ENCODE measurements around the gene ZC2HC1C.

Gene ZC2HC1C, protein sequence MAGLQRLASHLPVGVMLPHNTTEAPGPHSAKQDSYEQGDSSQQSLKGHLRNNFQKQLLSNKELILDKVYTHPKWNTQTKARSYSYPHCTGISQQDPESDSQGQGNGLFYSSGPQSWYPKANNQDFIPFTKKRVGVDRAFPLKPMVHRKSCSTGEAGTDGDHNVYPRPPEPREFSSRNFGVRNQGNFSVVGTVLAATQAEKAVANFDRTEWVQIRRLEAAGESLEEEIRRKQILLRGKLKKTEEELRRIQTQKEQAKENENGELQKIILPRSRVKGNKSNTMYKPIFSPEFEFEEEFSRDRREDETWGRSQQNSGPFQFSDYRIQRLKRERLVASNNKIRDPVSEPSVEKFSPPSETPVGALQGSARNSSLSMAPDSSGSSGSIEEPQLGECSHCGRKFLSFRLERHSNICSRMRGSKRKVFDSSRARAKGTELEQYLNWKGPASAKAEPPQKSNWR

DNA sequence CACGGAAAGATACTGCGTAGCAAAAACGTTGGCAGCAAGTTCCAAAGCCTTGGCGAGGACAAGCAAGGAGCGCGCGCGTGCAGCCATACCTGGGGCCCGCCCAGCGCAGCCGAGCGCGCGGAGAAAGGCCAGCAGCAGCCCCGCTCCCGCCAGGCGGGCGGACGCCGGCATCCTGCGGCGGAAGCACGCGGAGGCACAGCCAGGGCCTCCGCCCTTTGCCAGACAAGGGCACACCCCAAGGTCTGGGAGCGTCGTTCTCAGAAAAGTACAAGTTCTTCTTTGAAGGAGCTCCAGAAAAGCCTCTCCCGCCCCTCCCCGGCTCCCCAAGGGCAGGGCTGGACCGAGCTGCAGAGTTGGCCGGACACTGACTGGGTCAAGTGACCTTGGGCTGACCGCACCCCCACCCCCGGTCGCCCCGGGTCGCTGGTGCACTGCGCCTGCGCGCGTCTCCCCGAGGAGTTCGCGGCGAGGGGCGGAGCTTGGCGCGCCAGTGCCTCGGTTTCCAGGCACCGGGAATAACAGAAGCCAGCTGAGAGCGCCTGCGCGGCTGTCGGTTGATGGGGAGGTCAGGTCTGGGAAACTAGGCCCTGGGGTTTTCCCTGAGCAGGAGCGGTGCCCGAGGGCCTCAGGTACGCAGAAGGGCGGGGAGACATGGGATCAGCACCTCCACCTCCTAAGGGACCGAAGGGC, at the start of gene ZC2HC1C:
TSS of gene ZC2HC1C (plus strand) at position 521 of the 690 bp plus-strand sequence. CDS start 933 bp downstream, outside the sequence.
- DNase-seq: peak; percentile 70

DNA sequence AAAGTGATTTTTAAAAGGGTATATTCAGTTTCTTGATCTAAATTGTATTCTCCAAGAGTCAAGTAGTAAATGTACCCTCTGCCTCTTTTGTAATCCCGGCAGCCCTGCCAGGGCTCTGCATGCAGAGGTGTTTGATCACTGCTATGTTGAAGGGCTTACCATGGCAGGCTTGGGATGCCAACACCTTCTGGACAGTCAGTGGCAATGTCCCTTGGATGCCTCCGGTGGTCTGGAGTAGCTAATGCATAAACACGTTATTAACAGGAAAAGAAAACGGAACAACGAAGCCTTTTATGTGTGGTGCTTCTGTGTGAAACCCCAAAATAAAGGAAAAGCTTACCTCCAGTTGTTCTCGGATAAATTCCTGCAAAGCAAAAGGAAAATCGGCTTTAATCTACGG, 46.8 kb upstream of the ZC2HC1C start:
- no peak for DNase-seq

DNA sequence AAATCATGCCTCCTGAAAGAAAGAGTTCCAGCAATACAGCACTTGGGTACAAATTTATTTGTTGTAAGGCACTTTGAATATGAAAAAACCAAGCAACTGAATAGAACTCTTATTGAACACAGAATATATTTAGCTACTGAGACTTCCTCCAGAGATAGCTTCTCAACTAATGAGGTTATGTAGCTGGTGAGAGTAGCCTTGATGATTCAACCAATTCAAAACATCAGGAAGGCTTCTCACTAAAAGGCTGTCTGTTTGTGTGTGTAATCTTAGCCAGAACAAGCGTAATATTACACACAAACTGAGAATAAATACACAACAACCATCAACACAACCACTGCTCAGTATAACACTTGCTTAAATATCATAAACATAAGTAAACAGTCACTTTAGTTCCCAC, 46.3 kb upstream of the ZC2HC1C start:
- no peak for DNase-seq

DNA sequence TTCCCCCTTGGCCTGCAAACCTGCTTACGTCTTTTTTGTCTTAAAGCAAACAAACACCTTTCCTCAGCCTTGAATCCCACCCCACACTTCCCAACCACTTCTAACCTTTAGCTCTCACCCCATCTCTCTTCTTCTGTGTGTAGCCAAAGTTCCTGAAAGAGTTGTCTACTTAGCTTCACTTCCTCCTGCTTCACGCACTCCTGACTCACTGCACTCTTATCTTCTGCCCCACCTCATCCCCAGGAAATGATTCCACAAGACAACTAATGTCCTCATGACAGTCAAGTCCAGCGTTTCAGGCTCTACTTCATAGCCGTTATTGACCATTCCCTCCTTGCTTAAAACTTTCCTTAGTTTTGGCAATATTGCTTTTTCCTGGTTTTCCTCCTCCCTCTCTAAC, 44.4 kb upstream of the ZC2HC1C start:
- no peak for DNase-seq

DNA sequence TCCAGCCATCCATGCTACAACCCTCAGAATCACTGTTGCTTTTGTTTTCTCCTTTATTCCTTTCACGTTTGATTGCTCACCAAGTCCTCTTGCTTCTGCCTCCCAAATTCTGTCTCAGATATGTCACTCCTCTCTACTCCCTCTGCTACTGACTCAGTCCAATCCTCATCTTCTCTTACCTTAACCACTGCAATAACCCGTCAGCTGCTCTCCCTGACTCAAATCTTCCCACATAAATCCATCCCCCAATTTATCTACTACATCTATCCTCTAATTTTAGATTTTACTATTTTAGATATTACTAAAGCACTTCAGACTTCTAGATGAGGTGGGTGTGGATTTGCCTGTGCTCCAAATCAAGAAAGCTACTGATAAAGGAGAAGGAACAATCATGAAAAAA, 43.6 kb upstream of the ZC2HC1C start:
- DNase-seq: no peak

DNA sequence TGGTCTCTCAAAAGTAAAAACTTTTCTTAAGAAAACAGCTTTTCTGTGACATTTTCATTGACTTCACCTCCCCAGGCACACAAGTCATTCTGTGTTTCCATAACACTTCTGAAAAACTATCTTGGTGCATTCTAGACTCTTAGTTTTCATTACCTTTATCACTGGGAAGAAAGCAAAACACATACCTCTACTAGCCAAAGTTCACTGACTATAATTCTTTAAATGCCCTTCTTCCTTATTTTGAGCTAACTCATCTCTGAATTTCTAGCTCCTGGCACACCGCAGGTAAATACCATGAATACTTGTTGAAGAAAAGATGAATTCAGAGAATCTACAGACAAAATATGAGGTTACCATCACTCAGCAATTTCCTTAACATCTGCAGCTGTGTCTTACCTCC, 39.3 kb upstream of the ZC2HC1C start:
- DNase-seq: no peak

DNA sequence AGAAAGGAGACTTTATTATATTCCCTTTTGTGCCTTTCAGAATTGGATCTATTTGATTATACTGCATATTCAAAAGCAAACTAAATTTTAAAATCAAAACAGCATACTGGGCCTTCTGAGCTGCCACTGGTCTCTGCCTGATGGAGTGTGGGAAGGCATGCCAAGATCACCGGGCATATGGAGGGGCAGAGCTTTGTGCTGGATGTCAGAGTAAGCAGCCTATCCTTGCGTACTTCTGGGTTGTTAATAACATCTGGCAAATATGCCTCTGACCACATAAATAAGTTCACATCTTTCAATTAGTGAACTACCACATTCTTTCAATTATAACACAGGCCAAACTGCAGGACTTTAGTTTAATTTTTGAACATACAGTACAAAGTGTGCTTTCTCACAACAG, 36.5 kb upstream of the ZC2HC1C start:
- no peak for DNase-seq

DNA sequence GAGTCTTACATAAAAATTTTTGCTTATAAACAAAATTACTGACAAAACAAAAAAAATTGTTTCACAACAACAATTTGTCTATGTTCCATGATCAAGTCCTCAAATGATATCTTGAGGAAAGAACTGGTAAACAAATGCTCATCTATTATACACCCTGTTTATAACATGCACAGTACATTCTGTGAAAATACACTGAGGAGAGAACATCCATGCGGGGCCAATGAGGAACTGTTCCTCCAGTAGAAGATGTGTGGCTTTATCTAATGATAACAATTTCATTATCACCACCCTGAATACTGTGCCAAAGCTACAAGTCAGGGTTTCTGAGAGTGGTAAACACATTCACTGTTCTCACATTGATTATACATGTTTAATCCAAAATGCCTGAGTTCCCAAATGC, 28.9 kb upstream of the ZC2HC1C start:
- DNase-seq: no peak

DNA sequence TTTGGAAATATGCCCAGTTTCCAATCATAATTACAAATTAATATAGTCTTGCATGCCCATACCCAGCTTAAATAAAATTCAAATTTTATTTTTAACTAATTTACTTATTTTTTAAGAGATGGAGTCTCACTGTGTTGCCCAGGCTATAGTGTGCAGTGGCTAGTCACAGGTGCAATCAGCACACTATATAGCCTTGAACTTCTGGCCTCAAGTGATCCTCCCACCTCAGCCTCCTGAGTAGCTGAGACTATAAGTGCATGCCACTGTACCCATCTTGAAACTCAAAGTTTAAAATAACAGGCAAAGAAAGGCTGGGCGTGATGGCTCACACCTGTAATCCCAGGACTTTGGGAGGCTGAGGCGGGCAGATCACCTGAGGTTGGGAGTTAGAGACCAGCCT, 28.5 kb upstream of the ZC2HC1C start:
- no peak for DNase-seq

DNA sequence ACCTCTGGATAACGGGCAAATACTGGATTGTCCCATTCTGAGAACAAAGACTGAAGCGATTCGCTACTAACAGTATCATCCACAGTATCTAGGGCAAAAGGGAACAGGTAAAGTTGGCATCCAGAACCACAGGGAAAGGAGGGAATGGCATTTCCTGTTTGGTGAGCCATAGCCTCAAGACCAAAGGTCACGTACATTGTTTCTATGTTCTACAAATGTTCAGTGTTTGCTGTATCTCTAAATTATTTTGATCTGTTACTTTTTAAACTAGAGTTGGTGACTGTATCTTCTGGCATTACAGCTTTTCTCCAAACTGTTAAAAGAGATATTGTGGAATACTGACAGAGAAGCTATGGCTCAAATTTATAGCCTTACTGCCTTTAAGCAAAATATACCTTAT, 27.8 kb upstream of the ZC2HC1C start:
- no peak for DNase-seq

DNA sequence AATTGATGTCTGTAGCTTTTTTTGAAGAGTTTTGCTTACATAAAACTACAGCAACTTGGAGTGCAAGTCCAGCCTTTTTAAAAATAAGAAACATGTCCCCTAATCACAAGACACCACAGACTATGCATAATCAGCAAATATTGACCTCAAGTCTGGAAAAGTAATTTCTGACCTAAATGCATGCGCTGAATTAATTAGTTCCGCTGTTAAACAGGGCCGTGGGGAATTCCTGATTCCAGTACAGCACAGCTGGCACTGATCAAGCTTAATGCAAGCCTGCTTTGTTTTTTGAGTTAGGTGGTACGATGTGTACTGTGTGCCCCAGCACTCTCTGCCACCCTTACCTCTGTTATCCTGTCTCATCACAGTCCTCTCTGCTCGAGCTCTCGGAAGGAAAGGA, 27.4 kb upstream of the ZC2HC1C start:
- DNase-seq: no peak

DNA sequence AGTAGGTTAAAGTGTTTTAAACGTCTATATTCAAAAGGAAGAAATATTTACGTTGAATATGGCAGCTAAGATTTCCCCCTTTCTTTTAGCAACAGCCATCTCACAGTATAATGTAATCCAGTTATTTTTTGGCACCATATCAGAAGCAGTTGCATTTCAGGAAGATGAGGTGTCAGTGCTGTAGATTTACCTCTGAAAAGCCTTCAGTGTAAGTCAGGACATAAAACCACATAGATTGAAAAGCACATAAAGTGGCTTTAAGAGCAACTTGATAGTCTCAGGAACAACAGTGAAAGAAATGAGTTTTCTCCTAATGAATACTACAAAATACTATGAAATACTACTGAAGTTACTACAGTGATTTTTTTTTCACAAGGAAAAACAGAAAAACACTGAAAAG, 25.1 kb upstream of the ZC2HC1C start:
- DNase-seq: no peak

DNA sequence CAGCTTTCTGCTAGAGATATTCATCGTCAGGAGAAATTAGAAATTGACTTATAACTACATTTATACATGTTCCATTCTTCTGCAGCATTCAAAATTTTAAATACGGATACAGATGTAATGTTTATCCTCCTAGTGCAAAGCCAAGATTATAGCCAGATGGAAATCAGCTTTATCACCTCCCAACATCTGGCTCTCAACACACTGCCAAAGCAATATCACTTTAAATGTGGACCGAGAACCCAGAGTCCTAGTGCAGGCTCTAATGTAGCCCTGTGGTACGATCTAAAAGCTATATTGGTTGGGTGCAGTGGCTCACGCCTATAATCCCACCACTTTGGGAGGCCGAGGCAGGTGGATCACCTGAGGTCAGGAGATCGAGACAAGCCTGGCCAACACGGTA, 24.7 kb upstream of the ZC2HC1C start:
- no peak for DNase-seq

DNA sequence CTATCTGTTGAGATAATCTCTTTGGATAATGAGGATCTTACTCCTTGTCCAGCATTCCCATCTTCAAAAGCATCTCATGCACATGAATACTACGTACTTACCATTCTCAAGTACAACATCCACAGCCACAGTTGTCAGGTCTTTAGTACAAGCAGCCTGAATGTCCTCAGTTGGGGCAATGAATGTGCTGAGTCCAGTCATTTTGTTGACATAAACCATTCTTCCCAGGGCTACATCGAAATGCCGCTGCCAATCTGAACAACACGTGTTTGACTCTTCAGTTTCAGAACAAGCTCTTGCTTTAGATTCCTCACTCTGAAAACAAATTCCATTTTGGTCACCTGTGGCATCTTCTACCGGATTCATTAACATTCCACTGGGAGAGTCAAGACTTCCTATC, 23.2 kb upstream of the ZC2HC1C start:
- no peak for DNase-seq

DNA sequence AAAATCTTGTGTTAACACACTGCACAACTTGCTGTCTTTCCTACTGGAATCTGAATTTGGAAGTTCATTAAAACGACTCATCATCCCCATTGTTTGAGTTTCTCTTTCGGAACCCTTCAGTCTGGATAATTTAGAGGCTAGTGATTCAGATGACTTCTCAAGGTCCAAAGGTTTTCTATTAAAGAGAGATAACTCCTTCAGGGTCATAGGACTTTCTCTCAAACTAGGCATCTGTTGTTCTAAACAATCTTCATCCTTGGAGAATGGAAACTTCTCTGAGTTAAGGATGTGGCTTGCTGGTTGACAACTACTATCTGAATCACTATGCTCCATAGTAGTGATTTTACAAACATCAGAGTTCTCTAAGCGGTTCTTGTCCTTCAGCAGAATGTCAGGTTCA, 22.5 kb upstream of the ZC2HC1C start:
- no peak for DNase-seq

DNA sequence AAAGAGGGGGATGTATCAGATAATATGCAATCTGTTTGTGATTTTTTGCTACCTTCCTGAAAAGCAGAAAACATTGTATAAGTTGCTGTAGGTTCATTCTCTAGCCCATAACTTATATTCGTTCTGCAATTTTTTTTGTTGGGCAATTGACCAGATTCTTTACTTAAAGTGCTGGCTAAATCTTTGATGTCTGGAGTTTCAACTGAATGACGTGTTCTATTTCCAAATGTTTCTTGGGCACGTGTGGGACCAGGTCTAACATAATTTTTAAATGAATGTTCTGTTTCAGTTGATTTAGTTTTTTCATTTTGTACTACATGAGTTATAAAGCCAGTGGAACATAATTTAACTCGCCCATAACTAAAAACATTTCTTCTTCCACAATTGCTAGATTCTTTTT, 21.9 kb upstream of the ZC2HC1C start:
- no peak for DNase-seq

DNA sequence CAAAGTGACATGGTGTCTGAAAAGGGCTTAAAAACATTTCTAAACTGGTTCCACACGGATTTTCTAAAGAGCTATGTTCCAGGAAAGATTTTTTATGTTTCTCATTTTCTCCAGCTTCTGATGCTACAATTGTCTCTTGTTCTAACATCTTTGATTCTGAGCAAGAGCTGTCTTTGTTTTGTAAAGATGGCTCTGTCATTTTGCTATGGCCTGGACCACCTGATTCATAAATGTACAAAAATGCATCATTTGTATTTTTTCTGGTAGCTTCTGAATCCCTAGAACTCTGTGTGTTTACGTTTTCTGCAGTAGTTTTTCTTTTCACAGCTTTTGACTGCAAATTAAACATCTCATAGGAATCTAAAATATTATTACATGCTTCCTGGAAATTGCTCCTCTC, 21.3 kb upstream of the ZC2HC1C start:
- DNase-seq: no peak

DNA sequence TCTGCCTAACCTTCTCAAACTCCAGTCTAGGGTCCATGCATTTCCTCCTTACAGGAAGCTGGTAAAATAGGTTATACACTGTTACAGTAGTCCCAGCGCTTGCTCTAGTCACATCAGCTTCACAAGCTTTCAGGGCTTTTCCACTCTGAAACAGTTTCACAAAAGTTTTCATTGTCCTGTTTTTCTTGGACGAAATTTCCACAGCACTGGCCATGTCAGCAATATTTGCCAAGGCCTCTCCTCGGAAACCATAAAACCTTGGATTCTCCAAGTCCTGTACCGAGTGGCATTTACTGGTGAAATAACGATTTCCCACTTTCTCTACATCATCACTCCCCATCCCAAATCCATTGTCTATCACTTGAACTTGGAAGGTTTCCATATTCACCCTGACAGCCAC, 20.3 kb upstream of the ZC2HC1C start:
- DNase-seq: no peak

DNA sequence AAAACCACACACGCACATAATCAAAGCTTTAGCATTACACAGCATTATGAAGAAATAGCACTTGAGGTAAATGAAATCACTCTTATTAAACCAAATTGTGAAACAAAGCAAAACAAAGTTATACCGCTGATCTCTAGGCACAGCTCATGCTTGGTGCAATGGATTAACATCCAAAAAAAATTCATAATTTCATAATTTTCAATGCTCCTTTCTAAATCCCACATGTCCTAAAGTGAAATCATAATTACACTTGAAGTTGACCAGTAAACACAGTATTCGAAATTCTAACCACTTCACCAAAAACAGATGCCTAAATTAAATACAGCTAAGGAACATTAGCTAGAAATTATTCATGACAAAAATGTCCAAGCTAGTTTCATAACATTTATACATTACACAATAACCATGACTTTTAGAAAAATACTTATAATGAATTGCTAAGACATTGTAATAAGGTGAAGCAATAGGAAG, 19.7 kb upstream of the ZC2HC1C start:
- no peak for DNase-seq

DNA sequence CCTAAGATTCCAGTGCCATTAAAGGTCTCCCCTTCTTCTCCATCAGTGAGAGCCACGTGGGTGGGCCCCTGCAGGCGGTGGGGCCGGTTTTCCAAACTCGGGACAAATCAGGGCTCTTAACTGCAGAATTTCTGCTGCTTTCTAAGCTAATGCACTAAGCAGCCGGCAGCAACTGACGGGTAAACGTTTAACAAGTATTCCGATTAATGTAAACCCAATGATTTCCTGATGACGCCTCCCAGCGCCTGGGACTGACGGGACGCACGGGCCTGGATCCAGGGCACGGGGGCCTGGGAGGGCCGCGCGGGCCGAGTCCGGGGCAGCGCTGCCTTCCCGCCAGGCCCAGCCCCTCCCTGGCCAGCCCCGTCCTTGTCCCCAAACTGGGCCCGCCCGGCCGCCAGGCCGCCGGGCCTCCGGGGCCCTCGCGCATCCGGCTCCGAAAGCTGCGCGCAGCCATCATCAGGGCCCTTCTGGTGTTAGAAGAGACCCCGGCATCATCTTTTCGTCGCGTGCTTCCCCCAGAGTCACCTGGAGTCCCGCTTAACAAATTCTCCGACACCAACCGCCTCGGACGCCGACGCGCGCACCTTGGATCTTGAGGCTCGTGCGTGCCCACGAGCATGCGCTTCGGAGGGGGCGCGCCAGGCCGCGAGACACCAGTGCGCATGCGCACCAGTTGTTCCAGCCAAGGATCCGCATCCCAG, 18.4 kb upstream of the ZC2HC1C start, which contains the start of gene MLH3:
TSS of gene MLH3 (minus strand) at position 616 of the 704 bp plus-strand sequence. CDS start 1,812 bp downstream, outside the sequence.
- DNase-seq: peak; percentile 60

DNA sequence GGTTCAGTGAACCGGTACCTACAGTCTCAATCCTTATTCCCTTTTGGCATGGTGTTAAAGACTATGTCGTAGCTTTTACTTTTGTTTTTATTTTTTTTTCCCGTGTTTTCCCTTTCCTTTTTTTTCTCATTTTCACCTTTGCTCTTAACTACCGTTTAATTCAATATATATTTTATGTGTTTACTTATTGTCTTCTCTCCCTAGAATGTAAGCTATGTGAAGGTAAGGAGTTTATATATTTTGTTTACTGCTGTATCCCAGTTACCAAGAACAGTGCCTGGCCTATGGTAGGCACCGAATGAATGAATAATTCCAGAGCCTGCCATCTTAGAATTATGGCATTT, 17.9 kb upstream of the ZC2HC1C start:
- DNase-seq: no peak

DNA sequence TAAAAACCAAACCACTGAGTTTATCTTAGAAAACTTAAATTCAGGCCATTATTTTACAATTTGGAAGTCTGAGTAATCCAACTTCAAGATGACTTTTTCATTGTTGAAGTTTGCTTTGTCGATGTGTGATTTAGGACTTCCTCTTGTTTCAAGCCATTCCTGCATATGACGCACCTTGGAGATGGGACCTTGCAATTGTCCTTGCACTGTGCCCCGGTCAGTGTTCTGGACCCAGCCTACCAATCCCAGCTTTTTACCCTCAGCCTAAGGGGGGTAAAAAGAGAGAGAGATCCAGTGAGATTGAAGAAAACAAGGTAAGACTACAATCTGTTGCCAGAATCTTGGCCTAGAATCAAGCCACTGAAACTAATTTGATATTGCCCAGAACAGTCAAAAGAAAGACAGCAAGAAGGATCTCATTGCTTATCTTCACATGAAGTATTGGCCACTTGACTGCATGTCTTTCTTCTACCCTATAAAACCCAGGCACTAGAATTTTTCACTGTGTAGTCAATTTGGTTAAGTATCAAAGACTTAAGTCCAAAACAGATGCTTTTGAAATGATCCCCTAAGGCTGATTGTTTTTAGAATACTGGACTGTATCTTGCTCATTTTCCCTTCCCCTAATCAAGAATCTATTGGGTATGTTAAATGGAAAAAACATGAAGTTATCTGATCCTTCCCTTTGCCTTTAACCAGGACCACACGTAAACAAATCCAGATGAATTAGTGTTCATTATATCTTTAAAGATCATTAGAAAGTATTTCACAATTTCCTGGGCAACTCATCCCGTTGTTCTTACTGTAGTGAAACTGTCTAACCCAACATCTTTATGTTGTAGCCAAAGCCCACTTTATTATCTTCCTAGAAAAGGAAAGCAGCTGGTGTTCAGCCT, 15.8 kb upstream of the ZC2HC1C start:
- no peak for DNase-seq

DNA sequence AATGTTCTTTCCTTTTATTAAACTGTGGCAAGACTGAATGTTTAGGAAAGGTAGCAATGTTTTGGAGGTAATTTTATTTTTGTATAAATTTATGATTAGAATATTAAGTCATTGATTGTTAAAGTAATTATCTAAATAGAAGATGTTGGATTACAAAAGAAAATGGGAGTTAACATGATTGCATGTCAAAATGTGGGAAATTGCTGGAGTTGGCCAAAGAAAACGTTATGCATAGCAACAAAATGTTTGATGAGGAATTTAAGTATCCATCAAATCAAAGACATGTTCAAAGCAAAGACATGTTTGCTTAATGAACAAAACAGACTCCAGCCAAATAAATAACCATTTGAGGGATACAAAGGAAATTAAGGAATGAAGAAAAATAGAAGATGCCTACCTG, 15.0 kb upstream of the ZC2HC1C start:
- DNase-seq: no peak
